Activated effector memory CD4-positive, alpha-beta T cell treated with anti-CD3 and anti-CD28 coated beads, Interleukin-2, amount 50 U/mL, for 16 hours (primary cell): Measurements from ENCODE around the gene C13orf42.
"Not testable (repeated sequence)": the region's sequence is repeated elsewhere in the genome, so short reads cannot be mapped to it uniquely, and the experiment has no call there.

ENCODE experiments used
- DNase-seq: peaks from one replicate; pipeline ENCODE4 v3.0.0-alpha.2; 2020

C13orf42 gene

GRCh38 chr13:51111174-51111573 is at the start of gene C13orf42:
Gene C13orf42, minus strand, starts transcription at chr13:51111274. Its CDS starts 65 bp downstream, at chr13:51111209.
- no peak for DNase-seq

GRCh38 chr13:51158880-51159518 is 47.9 kb upstream of the C13orf42 start:
- DNase-seq, result no peak

GRCh38 chr13:51158365-51158764 is 47.3 kb upstream of the C13orf42 start:
- DNase-seq, result no peak

- DNase-seq, result no peak
Observed at GRCh38 chr13:51156648-51157047, 45.6 kb upstream of the C13orf42 start.

GRCh38 chr13:51155776-51156515 is 44.9 kb upstream of the C13orf42 start:
- DNase-seq, result no peak

GRCh38 chr13:51155161-51155560 is 44.1 kb upstream of the C13orf42 start:
- DNase-seq, result no peak

- DNase-seq, result no peak
Observed at GRCh38 chr13:51154029-51154555, 43.0 kb upstream of the C13orf42 start.

- DNase-seq, result no peak
Observed at GRCh38 chr13:51153527-51153926, 42.5 kb upstream of the C13orf42 start.

GRCh38 chr13:51152701-51153100 is 41.6 kb upstream of the C13orf42 start:
- DNase-seq, result no peak

GRCh38 chr13:51151463-51151862 is 40.4 kb upstream of the C13orf42 start:
- DNase-seq, result no peak

- no peak for DNase-seq
Observed at GRCh38 chr13:51148952-51149573, 38.0 kb upstream of the C13orf42 start.

- DNase-seq, result no peak
Observed at GRCh38 chr13:51148223-51148951, 37.3 kb upstream of the C13orf42 start.

- no peak for DNase-seq
Observed at GRCh38 chr13:51147732-51148131, 36.7 kb upstream of the C13orf42 start.

GRCh38 chr13:51146667-51147066 is 35.6 kb upstream of the C13orf42 start:
- no peak for DNase-seq

GRCh38 chr13:51137250-51137649 is 26.2 kb upstream of the C13orf42 start:
- DNase-seq, result no peak

GRCh38 chr13:51136276-51136980 is 25.4 kb upstream of the C13orf42 start:
- no peak for DNase-seq

GRCh38 chr13:51134763-51135365 is 23.8 kb upstream of the C13orf42 start:
- DNase-seq, result no peak

- DNase-seq, result no peak
Observed at GRCh38 chr13:51130348-51130747, 19.3 kb upstream of the C13orf42 start.

- peak; percentile 74 for DNase-seq
Observed at GRCh38 chr13:51125495-51126226, 14.6 kb upstream of the C13orf42 start.

- peak; percentile 66 for DNase-seq
Observed at GRCh38 chr13:51122868-51123566, 11.9 kb upstream of the C13orf42 start.

GRCh38 chr13:51120873-51121272 is 9.8 kb upstream of the C13orf42 start:
- DNase-seq, result not testable (repeated sequence)
